ENCODE data around the gene SECISBP2. TPM values are rescaled to one million over a fixed set of nuclear protein-coding genes. Genes with fewer than 3 reads are reported as not detected.

SECISBP2 gene
- polyA plus RNA-seq, 1 experiment, result 14.3 TPM

DNA sequence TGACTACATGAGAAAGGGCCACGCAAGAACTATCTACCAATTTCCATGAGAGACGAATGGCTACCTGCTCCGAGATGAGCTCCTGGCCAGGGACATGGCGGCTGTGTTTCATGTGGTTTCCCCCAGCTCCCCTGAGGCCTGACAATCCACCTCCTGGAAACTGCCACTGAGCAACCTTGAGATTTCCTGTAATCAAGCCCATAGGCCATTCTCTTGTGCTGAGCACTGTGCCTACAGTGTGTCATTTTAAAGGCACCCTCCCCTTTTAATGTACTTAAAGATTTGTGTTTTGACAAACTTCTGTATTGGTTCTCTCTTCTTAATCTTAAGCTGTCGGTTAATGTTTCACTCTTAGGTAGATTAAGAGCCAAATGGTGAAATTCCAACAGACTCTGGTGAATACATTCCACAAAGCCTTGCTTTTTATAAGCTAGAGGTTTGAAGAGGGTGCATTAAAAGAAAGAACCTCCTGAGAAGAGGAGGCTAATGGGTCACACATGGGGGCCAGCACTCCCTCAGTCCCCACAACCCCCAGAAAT, 72.3 kb downstream of the SECISBP2 start:
- Histone ChIP-seq H3K27me3 (ENCODE audit: control insufficient read depth, insufficient read depth, low read length) (no peaks in the 10 kb centered on the region), H3K4me3 (ENCODE audit: low read depth, low read length) (no peak overlapping the region), H3K36me3 (ENCODE audit: control insufficient read depth, insufficient read depth, low read length) (no peaks in the 10 kb centered on the region)
- DNase-seq (ENCODE audit: low read depth), result no peak
- CTCF ChIA-PET, result interaction anchor here (0.9 to 1.3 kb wide), 2 partner anchors 12 to 158 kb away, joined by 3 read pairs; no protein-coding TSS in a partner anchor
- TF ChIP-seq, protein P1, sequence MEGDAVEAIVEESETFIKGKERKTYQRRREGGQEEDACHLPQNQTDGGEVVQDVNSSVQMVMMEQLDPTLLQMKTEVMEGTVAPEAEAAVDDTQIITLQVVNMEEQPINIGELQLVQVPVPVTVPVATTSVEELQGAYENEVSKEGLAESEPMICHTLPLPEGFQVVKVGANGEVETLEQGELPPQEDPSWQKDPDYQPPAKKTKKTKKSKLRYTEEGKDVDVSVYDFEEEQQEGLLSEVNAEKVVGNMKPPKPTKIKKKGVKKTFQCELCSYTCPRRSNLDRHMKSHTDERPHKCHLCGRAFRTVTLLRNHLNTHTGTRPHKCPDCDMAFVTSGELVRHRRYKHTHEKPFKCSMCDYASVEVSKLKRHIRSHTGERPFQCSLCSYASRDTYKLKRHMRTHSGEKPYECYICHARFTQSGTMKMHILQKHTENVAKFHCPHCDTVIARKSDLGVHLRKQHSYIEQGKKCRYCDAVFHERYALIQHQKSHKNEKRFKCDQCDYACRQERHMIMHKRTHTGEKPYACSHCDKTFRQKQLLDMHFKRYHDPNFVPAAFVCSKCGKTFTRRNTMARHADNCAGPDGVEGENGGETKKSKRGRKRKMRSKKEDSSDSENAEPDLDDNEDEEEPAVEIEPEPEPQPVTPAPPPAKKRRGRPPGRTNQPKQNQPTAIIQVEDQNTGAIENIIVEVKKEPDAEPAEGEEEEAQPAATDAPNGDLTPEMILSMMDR (IDR thresholded peaks at IDR 0.05; ENCODE audit: insufficient read depth, low read depth, low read length), result no peak
- POLR2A ChIA-PET, result no interaction called here

DNA sequence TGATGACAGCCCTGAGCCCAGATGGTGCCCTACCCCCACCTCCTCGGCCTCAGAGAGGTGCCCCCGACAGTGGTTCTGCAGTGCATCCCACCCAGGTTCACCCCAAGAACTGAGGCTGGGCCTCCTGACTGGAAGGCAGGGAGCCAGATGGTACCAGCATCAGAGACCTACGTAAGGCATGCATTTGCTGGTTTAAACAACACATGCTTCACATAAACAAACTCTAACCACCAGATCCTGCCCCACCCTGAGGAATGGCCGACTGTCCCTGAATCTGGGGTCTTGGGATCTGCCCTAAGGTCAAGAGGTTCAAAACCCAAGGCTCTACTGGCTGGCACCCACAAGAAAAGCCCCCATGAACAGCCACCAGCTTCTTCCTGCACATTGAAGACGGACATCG, 73.3 kb downstream of the SECISBP2 start:
- ChIA-PET POLR2A (no interaction called here), CTCF (no interaction called here)
- H3K36me3 ChIP-seq (ENCODE audit: control insufficient read depth, insufficient read depth, low read length), result no peaks in the 10 kb centered on the region
- TF ChIP-seq, protein P1 (IDR thresholded peaks at IDR 0.05; ENCODE audit: insufficient read depth, low read depth, low read length), result no peak
- no peak overlapping the region for H3K4me3 ChIP-seq (ENCODE audit: low read depth, low read length)
- no peak for DNase-seq (ENCODE audit: low read depth)
- H3K27me3 ChIP-seq (ENCODE audit: control insufficient read depth, insufficient read depth, low read length), result no peaks in the 10 kb centered on the region

DNA sequence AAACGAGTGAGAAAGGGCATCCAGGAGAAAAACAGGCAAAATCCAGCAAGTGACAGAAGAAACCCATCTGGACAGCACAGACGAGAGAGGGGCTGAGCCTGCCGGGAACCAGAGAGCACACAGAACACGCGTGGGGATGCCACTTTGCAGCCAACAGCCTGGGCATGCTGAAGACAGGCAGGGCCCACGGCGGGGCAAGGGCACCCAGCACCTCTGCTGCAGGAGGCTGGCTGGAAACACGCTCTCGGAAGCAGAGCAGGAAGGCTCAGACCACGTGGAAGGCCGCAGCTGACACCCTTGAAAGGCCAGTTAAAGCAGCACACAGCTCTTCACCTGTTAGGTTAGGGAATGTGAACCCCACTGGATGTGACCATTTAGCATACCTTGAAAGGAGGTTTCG, 76.1 kb downstream of the SECISBP2 start:
- no peak overlapping the region for H3K4me3 ChIP-seq (ENCODE audit: low read depth, low read length)
- POLR2A ChIA-PET, result no interaction called here
- DNase-seq (ENCODE audit: low read depth), result no peak
- no peaks in the 10 kb centered on the region for H3K27me3 ChIP-seq (ENCODE audit: control insufficient read depth, insufficient read depth, low read length)
- CTCF ChIA-PET, result no interaction called here
- no peaks in the 10 kb centered on the region for H3K36me3 ChIP-seq (ENCODE audit: control insufficient read depth, insufficient read depth, low read length)
- TF ChIP-seq, protein P1 (IDR thresholded peaks at IDR 0.05; ENCODE audit: insufficient read depth, low read depth, low read length), result no peak

DNA sequence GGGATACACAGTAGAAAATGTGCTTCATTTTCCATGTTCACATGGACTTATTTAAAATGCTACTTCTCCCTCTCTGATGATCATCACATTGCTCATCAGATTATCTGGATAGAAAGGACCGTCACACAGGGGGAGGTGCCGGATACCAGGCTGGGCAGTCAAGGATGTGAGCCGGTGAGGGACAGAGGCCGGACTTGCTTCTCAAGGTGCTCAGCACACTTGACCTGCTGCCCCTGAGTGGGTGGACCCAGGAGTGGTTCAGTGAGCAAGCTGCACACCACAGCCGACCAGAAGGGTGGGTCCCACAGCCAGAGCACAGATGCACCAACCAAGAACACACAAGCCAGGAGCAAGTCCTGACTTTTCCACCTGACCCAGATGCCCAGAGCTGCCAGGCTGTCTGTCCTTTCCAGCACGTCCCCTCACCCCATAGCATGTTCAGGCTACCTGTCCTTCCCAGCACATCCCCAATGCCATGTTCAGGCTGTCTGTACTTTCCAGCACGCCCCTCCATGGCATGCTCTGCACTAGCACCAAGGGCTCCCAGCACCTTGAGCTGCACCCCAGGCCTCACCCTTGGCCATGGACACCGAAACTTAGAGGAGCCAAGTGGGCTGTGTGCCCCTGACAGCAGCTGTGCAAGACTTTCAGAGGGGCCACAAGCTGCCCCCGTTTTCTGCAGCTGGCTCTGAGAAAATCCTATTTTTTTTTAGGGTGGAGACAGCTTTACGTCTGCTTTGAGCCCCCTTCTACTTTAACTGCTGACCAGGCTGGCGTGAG, 77.8 kb downstream of the SECISBP2 start:
- TF ChIP-seq, protein P1 (IDR thresholded peaks at IDR 0.05; ENCODE audit: insufficient read depth, low read depth, low read length), result no peak
- CTCF ChIA-PET, result interaction anchor here (0.6 kb wide), 1 partner anchor 207 kb away, joined by 3 read pairs; no protein-coding TSS in a partner anchor
- H3K4me3 ChIP-seq (ENCODE audit: low read depth, low read length), result no peak overlapping the region
- POLR2A ChIA-PET, result no interaction called here
- H3K36me3 ChIP-seq (ENCODE audit: control insufficient read depth, insufficient read depth, low read length), result no peaks in the 10 kb centered on the region
- no peak for DNase-seq (ENCODE audit: low read depth)
- H3K27me3 ChIP-seq (ENCODE audit: control insufficient read depth, insufficient read depth, low read length), result no peaks in the 10 kb centered on the region

DNA sequence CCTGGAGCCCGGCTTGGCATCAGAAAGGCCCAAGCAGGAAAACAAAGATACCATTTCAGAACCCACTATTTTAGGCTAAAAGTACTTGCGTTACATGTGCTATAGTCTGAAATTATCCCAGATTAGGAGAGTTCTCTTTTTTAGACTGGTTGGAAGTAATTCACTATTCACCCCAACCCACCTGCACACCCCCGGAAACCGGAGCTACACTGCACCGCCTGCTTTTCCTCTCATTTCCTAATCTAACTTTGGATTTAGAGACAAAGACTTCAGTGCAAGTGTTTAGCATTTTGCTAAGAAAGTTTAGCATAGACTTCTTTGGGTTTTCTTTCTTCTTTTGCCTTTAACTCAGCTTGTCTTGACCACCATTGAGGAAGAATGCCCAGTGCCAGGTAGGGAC, 79.2 kb downstream of the SECISBP2 start:
- H3K27me3 ChIP-seq (ENCODE audit: control insufficient read depth, insufficient read depth, low read length), result no peaks in the 10 kb centered on the region
- TF ChIP-seq, protein P1 (IDR thresholded peaks at IDR 0.05; ENCODE audit: insufficient read depth, low read depth, low read length), result no peak
- H3K4me3 ChIP-seq (ENCODE audit: low read depth, low read length), result no peak overlapping the region
- DNase-seq (ENCODE audit: low read depth), result no peak
- ChIA-PET POLR2A (no interaction called here), CTCF (no interaction called here)
- no peaks in the 10 kb centered on the region for H3K36me3 ChIP-seq (ENCODE audit: control insufficient read depth, insufficient read depth, low read length)
